ENCODE measurements around the gene DTX3.

GRCh38 chr12:57613427-57614109, 8.9 kb downstream of the DTX3 start:
- no peak for TF ChIP-seq CTCF (conservative IDR thresholded peaks at IDR 0.05)
- no peak for TF ChIP-seq ZFX (IDR thresholded peaks at IDR 0.05)

Data from C4-2B (cell line).